A673 (cell line): ENCODE measurements around the gene ASIC2.

ENCODE experiments used
- CTCF ChIP-seq: fragments of 300-800, 200-600 bp; sonication (generic); conservative IDR thresholded peaks from 2 replicates; pipeline ENCODE4 v1.5.1; 2017; ENCODE audit warnings: low read depth, mild to moderate bottlenecking, antibody characterized with exemption, low read length, moderate library complexity, mixed read lengths
- EZH2 ChIP-seq: fragments of 200-600 bp; sonication (generic); IDR thresholded peaks from 2 replicates; pipeline ENCODE4 v1.6.1; 2017; ENCODE audit warnings: borderline replicate concordance, low read depth, mild to moderate bottlenecking, mixed read lengths, antibody characterized with exemption, low read length; ENCODE audit not compliant: poor library complexity, severe bottlenecking

GRCh38 chr17:33145941-33146340 is 147.2 kb downstream of the ASIC2 start:
- TF ChIP-seq CTCF, result no peak
- no peak for TF ChIP-seq EZH2
